Osteoblast (primary cell): ENCODE data around the gene PHKB. TPM values are rescaled to one million over a fixed set of nuclear protein-coding genes. Genes with fewer than 3 reads are reported as not detected.

ENCODE experiments used
- DNase-seq: peaks from one replicate; pipeline ENCODE4 v3.0.0; 2011; ENCODE audit warnings: low spot score, mixed read lengths; ENCODE audit not compliant: insufficient read length; ENCODE audit errors: missing footprints
- H2AFZ ChIP-seq: 2 replicates; pipeline ENCODE4 v1.6.0; 2011; ENCODE audit warnings: mild to moderate bottlenecking, low read length
- H3K27ac ChIP-seq: 2 replicates; pipeline ENCODE4 v1.5.1; 2011; ENCODE audit warnings: mild to moderate bottlenecking, low read depth, low read length, moderate library complexity
- H3K27me3 ChIP-seq: 2 replicates; pipeline ENCODE4 v1.6.0; 2012; ENCODE audit warnings: mild to moderate bottlenecking, control low read depth, inconsistent platforms, low read length, moderate library complexity; ENCODE audit not compliant: insufficient read depth
- H3K36me3 ChIP-seq: 2 replicates; pipeline ENCODE4 v1.5.1; 2011; ENCODE audit warnings: mild to moderate bottlenecking, low read length, control low read depth, moderate library complexity; ENCODE audit not compliant: insufficient read depth
- H3K4me1 ChIP-seq: 2 replicates; pipeline ENCODE4 v1.5.1; 2011; ENCODE audit warnings: mild to moderate bottlenecking, low read length, control low read depth, moderate library complexity; ENCODE audit not compliant: insufficient read depth
- H3K4me2 ChIP-seq: 2 replicates; pipeline ENCODE4 v1.6.0; 2011; ENCODE audit warnings: mild to moderate bottlenecking, low read length; ENCODE audit not compliant: insufficient read depth
- H3K4me3 ChIP-seq: fragments of 200-600 bp; sonication (generic); 3 replicates; pipeline ENCODE4 v1.5.1; 2012; ENCODE audit warnings: mild to moderate bottlenecking, low read length, inconsistent platforms; ENCODE audit not compliant: insufficient read depth
- H3K79me2 ChIP-seq: 2 replicates; pipeline ENCODE4 v1.6.0; 2012; ENCODE audit warnings: mild to moderate bottlenecking, low read length, control low read depth, inconsistent platforms; ENCODE audit not compliant: insufficient read depth
- H3K9me3 ChIP-seq: 2 replicates; pipeline ENCODE4 v1.5.1; 2011; ENCODE audit warnings: low read depth, low read length, control low read depth
- H4K20me1 ChIP-seq: 2 replicates; pipeline ENCODE4 v1.6.0; 2012; ENCODE audit warnings: mild to moderate bottlenecking, low read length, control low read depth; ENCODE audit not compliant: insufficient read depth
- CTCF ChIP-seq: IDR thresholded peaks from 2 replicates; pipeline ENCODE4 v1.5.1; 2011; ENCODE audit warnings: mild to moderate bottlenecking, low read depth, low read length, moderate library complexity; ENCODE audit errors: extremely low read depth
- total RNA-seq: library from RNA; depleted of rRNA; stranded (reverse); fragments of >200 nt; gene quantifications from 2 replicates; pipeline ENCODE4 v1.2.3, GENCODE V29; 2012

Gene PHKB
- total RNA-seq, 1 donor, result 76.4 TPM

DNA sequence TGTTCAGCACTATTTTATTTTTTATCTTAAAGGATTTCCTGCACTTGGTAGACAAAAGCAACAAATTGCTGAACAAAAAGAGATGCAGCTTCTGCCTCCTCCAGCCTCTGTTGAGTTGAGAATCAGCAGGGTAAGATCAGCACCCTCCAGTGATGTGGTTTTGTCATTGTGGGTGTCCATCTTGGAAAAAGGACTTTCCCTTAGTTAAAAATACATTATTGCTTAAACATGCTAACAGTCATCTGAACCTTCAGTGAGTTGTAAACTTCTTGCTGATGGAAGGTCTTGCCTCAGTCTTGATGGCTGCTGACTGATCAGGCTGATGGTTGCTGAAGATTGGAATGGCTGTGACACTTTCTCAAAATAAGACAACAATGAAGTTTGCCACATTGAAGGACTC is 101.2 kb downstream of the PHKB start:
- Histone ChIP-seq H3K9me3 (no peaks in the 10 kb centered on the region), H3K4me1 (peaks cover 8% of the 10 kb centered on the region), H2AFZ (no peak overlapping the region), H3K79me2 (no peaks in the 10 kb centered on the region), H3K27me3 (no peaks in the 10 kb centered on the region), H3K4me2 (no peak overlapping the region), H3K36me3 (no peaks in the 10 kb centered on the region), H4K20me1 (no peaks in the 10 kb centered on the region), H3K4me3 (no peak overlapping the region), H3K27ac (no peak overlapping the region)
- DNase-seq, result no peak
- no peak for TF ChIP-seq CTCF

- Histone ChIP-seq H3K79me2 (no peaks in the 10 kb centered on the region), H3K9me3 (no peaks in the 10 kb centered on the region), H3K27ac (peak overlapping the region; percentile 48), H3K27me3 (no peaks in the 10 kb centered on the region), H3K36me3 (no peaks in the 10 kb centered on the region), H3K4me1 (peaks cover 8% of the 10 kb centered on the region), H3K4me3 (peak overlapping the region; percentile 34), H3K4me2 (peak overlapping the region; percentile 65), H4K20me1 (no peaks in the 10 kb centered on the region), H2AFZ (peak overlapping the region; percentile 77)
- peak; percentile 65 for DNase-seq
- TF ChIP-seq CTCF, result no peak
Measured at GRCh38 chr16:47565454-47565853, 104.3 kb downstream of the PHKB start.

DNA sequence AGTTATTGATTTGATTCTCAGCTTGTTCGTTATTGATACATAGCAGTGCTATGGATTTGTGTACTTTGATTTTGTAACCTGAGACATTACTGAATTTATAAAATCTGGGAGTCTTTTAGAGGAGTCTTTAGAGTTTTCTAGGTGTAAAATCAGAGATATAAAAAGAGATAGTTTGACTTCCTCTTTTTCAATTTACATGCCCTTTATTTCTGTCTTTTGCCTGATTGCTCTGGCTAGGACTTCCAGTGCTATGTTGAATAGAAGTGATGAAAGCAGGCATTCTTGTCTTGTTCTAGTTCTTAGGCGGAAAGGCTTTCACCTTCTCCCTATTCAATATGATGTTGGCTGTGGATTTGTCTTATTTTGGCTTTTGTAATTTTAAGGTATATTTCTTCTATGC is 106.2 kb downstream of the PHKB start:
- no peak for TF ChIP-seq CTCF
- Histone ChIP-seq H3K79me2 (no peaks in the 10 kb centered on the region), H3K36me3 (no peaks in the 10 kb centered on the region), H2AFZ (no peak overlapping the region), H3K27ac (no peak overlapping the region), H3K27me3 (no peaks in the 10 kb centered on the region), H3K4me3 (no peak overlapping the region), H3K4me1 (peaks cover 8% of the 10 kb centered on the region), H3K9me3 (no peaks in the 10 kb centered on the region), H3K4me2 (no peak overlapping the region), H4K20me1 (peaks cover 9% of the 10 kb centered on the region)
- no peak for DNase-seq

- DNase-seq, result no peak
- no peaks in the 10 kb centered on the region for H3K27me3 ChIP-seq
- no peak overlapping the region for H2AFZ ChIP-seq
- H3K4me3 ChIP-seq, result no peak overlapping the region
- no peak overlapping the region for H3K4me2 ChIP-seq
- H3K9me3 ChIP-seq, result no peaks in the 10 kb centered on the region
- H3K36me3 ChIP-seq, result no peaks in the 10 kb centered on the region
- no peak overlapping the region for H3K27ac ChIP-seq
- peaks cover 9% of the 10 kb centered on the region for H3K4me1 ChIP-seq
- H4K20me1 ChIP-seq, result peaks cover 12% of the 10 kb centered on the region
- no peaks in the 10 kb centered on the region for H3K79me2 ChIP-seq
- no peak for TF ChIP-seq CTCF
Measured at GRCh38 chr16:47568351-47568750, 107.2 kb downstream of the PHKB start.
